ACC112 (cell line): ENCODE results near the gene MAP2K2.
A peak's percentile ranks its signal among the peaks of the same experiment; 100 is the strongest.
"Not testable (repeated sequence)": the region's sequence is repeated elsewhere in the genome, so short reads cannot be mapped to it uniquely, and the experiment has no call there.

Experiments used
- H2AFZ ChIP-seq: fragments of 200-600 bp; sonication (generic); one replicate; pipeline ENCODE4 v1.6.0; 2017; ENCODE audit warnings: antibody characterized with exemption, low read length; ENCODE audit not compliant: unreplicated experiment
- H3K27ac ChIP-seq: fragments of 200-600 bp; sonication (generic); 2 replicates; pipeline ENCODE4 v1.5.1; 2014; ENCODE audit warnings: low read depth, mild to moderate bottlenecking, antibody characterized with exemption, low read length, moderate library complexity
- H3K27me3 ChIP-seq: fragments of 200-600 bp; sonication (generic); 2 replicates; pipeline ENCODE4 v1.6.1; 2014; ENCODE audit warnings: mild to moderate bottlenecking, antibody characterized with exemption, low read length, moderate library complexity, mixed read lengths; ENCODE audit not compliant: insufficient read depth
- H3K36me3 ChIP-seq: fragments of 200-600 bp; sonication (generic); 2 replicates; pipeline ENCODE4 v1.6.1; 2016; ENCODE audit warnings: mild to moderate bottlenecking, antibody characterized with exemption, low read length, moderate library complexity, mixed read lengths; ENCODE audit not compliant: insufficient read depth
- H3K4me1 ChIP-seq: fragments of 200-600 bp; sonication (generic); one replicate; pipeline ENCODE4 v1.6.1; 2016; ENCODE audit warnings: low read length, mixed read lengths; ENCODE audit not compliant: insufficient read depth, unreplicated experiment, control insufficient read depth
- H3K4me3 ChIP-seq: fragments of 200-600 bp; sonication (generic); 2 replicates; pipeline ENCODE4 v1.5.1; 2014; ENCODE audit warnings: mild to moderate bottlenecking, low read depth, low read length
- H3K79me2 ChIP-seq: fragments of 200-600 bp; sonication (generic); one replicate; pipeline ENCODE4 v1.6.0; 2016; ENCODE audit warnings: low read length; ENCODE audit not compliant: control insufficient read depth, unreplicated experiment, insufficient read depth

The MAP2K2 gene

GRCh38 chr19:4149518-4150288, 25.8 kb upstream of the MAP2K2 start:
- Histone ChIP-seq H3K27ac (no peak overlapping the region), H2AFZ (no peak overlapping the region), H3K4me3 (no peak overlapping the region), H3K27me3 (no peaks in the 10 kb centered on the region), H3K36me3 (no peaks in the 10 kb centered on the region), H3K79me2 (no peaks in the 10 kb centered on the region), H3K4me1 (peaks cover 10% of the 10 kb centered on the region)

DNA sequence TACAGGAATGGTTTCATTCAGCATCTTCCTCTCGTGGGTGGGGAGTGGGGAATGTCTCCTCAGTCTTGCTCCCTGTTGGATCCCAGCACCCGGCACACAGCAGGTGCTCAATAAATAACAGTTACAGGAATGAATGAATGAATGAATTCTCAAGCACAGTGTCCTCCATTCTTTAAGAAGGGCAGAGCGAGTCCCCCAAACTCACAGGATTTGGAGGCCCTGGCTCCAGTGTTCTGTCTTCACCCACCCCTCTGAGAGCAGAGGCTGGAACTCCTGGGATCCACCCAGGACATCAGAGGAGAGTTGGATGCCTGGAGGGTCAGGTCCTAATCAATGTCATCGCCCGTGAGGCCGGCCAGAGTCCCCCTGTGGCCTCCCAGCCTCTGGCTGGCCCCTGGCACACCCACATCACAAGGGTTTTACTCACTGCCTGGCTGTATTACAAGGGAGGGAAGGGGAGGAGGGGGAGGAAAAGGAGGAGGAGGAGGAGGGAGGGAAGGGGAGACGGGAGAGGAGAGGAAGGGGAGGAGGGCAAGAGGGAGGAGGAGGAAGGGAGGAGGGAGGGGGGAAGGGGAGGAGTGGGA, 20.8 kb upstream of the MAP2K2 start:
- H3K27ac ChIP-seq, result peak overlapping the region; percentile 29; the same call in 1 of the 2 replicates
- H3K4me3 ChIP-seq, result no peak overlapping the region
- no peak overlapping the region for H2AFZ ChIP-seq
- no peaks in the 10 kb centered on the region for H3K79me2 ChIP-seq
- no peaks in the 10 kb centered on the region for H3K36me3 ChIP-seq
- no peaks in the 10 kb centered on the region for H3K27me3 ChIP-seq
- H3K4me1 ChIP-seq, result peaks cover 12% of the 10 kb centered on the region

GRCh38 chr19:4142916-4143315, 19.0 kb upstream of the MAP2K2 start:
- H3K4me3 ChIP-seq, H3K36me3 ChIP-seq, H3K27ac ChIP-seq, H3K27me3 ChIP-seq, H3K4me1 ChIP-seq, H3K79me2 ChIP-seq, H2AFZ ChIP-seq: not testable (repeated sequence)

- Histone ChIP-seq H3K79me2 (no peaks in the 10 kb centered on the region), H3K27ac (no peak overlapping the region), H3K36me3 (no peaks in the 10 kb centered on the region), H3K4me1 (peaks cover 4% of the 10 kb centered on the region), H3K27me3 (no peaks in the 10 kb centered on the region), H2AFZ (no peak overlapping the region), H3K4me3 (no peak overlapping the region)
Observed at GRCh38 chr19:4140237-4140711, 16.4 kb upstream of the MAP2K2 start.

GRCh38 chr19:4139614-4140236, 15.8 kb upstream of the MAP2K2 start:
- H3K27me3 ChIP-seq, result no peaks in the 10 kb centered on the region
- peaks cover 2% of the 10 kb centered on the region for H3K4me1 ChIP-seq
- no peaks in the 10 kb centered on the region for H3K36me3 ChIP-seq
- H2AFZ ChIP-seq, result no peak overlapping the region
- H3K4me3 ChIP-seq, result no peak overlapping the region
- H3K79me2 ChIP-seq, result no peaks in the 10 kb centered on the region
- no peak overlapping the region for H3K27ac ChIP-seq

GRCh38 chr19:4138445-4138844, 14.5 kb upstream of the MAP2K2 start:
- no peaks in the 10 kb centered on the region for H3K4me1 ChIP-seq
- no peaks in the 10 kb centered on the region for H3K79me2 ChIP-seq
- no peak overlapping the region for H2AFZ ChIP-seq
- no peaks in the 10 kb centered on the region for H3K27me3 ChIP-seq
- no peak overlapping the region for H3K4me3 ChIP-seq
- no peaks in the 10 kb centered on the region for H3K36me3 ChIP-seq
- no peak overlapping the region for H3K27ac ChIP-seq

- H3K27ac ChIP-seq, result no peak overlapping the region
- H3K4me3 ChIP-seq, result no peak overlapping the region
- H2AFZ ChIP-seq, result no peak overlapping the region
- H3K4me1 ChIP-seq, result no peaks in the 10 kb centered on the region
- H3K36me3 ChIP-seq, result no peaks in the 10 kb centered on the region
- no peaks in the 10 kb centered on the region for H3K27me3 ChIP-seq
- no peaks in the 10 kb centered on the region for H3K79me2 ChIP-seq
Observed at GRCh38 chr19:4136680-4137088, 12.8 kb upstream of the MAP2K2 start.

DNA sequence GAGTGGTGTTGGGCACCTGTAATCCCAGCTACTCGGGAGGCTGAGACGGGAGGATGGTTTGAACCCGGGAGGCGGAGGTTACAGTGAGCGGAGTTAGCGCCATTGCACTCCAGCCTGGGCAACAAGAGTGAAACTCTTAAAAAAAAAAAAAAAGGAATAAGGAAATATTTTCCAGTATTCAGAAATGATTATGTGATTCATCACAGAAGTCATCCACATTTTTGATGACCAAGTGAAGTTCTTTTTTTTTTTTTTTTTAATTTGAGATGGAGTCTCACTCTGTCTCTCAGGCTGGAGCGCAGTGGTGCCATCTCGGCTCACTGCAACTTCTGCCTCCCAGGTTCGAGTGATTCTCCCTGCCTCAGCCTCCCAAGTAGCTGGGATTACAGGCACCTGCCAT, 11.5 kb upstream of the MAP2K2 start:
- H3K79me2 ChIP-seq, H2AFZ ChIP-seq, H3K27me3 ChIP-seq, H3K4me3 ChIP-seq, H3K36me3 ChIP-seq, H3K27ac ChIP-seq, H3K4me1 ChIP-seq: not testable (repeated sequence)

DNA sequence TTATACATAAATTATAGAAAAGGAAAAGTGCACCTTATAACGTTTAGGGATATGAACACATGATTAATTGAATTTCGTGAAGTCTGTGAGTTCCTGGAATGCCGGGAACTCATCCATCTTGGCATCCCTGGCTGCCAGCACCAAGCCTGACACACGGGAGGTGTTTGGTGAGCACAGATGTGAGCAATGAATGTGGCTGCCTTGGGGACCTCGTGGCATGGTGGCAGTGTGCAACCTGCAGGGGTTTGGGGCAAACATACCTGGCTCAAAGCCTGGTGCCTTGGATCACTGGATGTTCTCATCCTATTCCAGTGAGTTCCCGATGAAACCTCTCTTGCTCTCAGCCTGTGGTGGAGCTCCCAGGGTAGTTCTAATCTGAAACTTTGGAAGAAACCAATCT, 10.4 kb upstream of the MAP2K2 start:
- Histone ChIP-seq H3K36me3 (no peaks in the 10 kb centered on the region), H3K79me2 (no peaks in the 10 kb centered on the region), H3K27ac (no peak overlapping the region), H2AFZ (no peak overlapping the region), H3K4me1 (peaks cover 9% of the 10 kb centered on the region), H3K27me3 (no peaks in the 10 kb centered on the region), H3K4me3 (no peak overlapping the region)

- Histone ChIP-seq H3K36me3 (no peaks in the 10 kb centered on the region), H3K4me3 (peak overlapping the region; percentile 43; the same call in 1 of the 2 replicates), H3K27me3 (no peaks in the 10 kb centered on the region), H3K4me1 (peaks cover 9% of the 10 kb centered on the region), H3K27ac (peak overlapping the region; percentile 77), H3K79me2 (no peaks in the 10 kb centered on the region), H2AFZ (peak overlapping the region; percentile 32)
Observed at GRCh38 chr19:4130744-4131438, 7.0 kb upstream of the MAP2K2 start.
